Small intestine (tissue), 7 donors: ENCODE data around the gene PREB. TPM values are rescaled to one million over a fixed set of nuclear protein-coding genes. Genes with fewer than 3 reads are reported as not detected.
"Not testable (repeated sequence)": the region's sequence is repeated elsewhere in the genome, so short reads cannot be mapped to it uniquely, and the experiment has no call there.

Source experiments
- DNase-seq, 2 donors: peaks; one replicate each; pipeline versions ENCODE4 v3.0.0 to v3.0.0-alpha.2; 2013
- FAIRE-seq: peaks from 2 replicates; lab custom pipeline; 2012; peaks lifted over from hg19 to GRCh38; lab: Jason Lieb, UNC
- H3K27ac ChIP-seq, 3 donors: one replicate each; pipeline ENCODE4 v1.5.1; 2013; ENCODE audit warnings: low read length in 2 of 3, mild to moderate bottlenecking in 2 of 3, control low read depth in 1 of 3, inconsistent platforms in 1 of 3, low read depth in 1 of 3, moderate library complexity in 1 of 3
- H3K27me3 ChIP-seq, 3 donors: one replicate each; pipeline ENCODE4 v1.6.1; 2013; ENCODE audit warnings: low read length in 3 of 3, inconsistent platforms in 1 of 3; ENCODE audit not compliant: control insufficient read depth in 3 of 3, insufficient read depth in 3 of 3
- H3K36me3 ChIP-seq, 3 donors: one replicate each; pipeline ENCODE4 v1.6.1; 2013; ENCODE audit warnings: low read length in 3 of 3, inconsistent platforms in 1 of 3, low read depth in 1 of 3, mild to moderate bottlenecking in 1 of 3, moderate library complexity in 1 of 3; ENCODE audit not compliant: control insufficient read depth in 3 of 3, insufficient read depth in 2 of 3
- H3K4me1 ChIP-seq, 3 donors: one replicate each; pipeline ENCODE4 v1.6.1; 2013; ENCODE audit warnings: low read length in 2 of 3, inconsistent platforms in 1 of 3, low read depth in 1 of 3, mild to moderate bottlenecking in 1 of 3, moderate library complexity in 1 of 3; ENCODE audit not compliant: control insufficient read depth in 3 of 3, insufficient read depth in 2 of 3
- H3K4me3 ChIP-seq, 3 donors: one replicate each; pipeline ENCODE4 v1.5.1; 2013; ENCODE audit warnings: low read length in 3 of 3, control low read depth in 1 of 3, inconsistent platforms in 1 of 3, low read depth in 1 of 3, mild to moderate bottlenecking in 1 of 3, moderate library complexity in 1 of 3
- H3K9me3 ChIP-seq, 2 donors: one replicate each; pipeline ENCODE4 v1.6.1; 2013; ENCODE audit warnings: low read depth in 1 of 2, low read length in 1 of 2; ENCODE audit not compliant: control insufficient read depth in 2 of 2, insufficient read depth in 1 of 2
- WGBS, 3 donors: extraction: QIAGEN DNeasy Blood & Tissue Kit; methylation state at CpG; one replicate each; pipeline ENCODE4 v1.1.7; 2013; 5-methylcytosine and 5-hydroxymethylcytosine counted together
- polyA plus RNA-seq, 4 donors: library from polyadenylated mRNA; stranded (reverse) in 3 of 4; unstranded in 1 of 4; fragments of 200-250 nt in 3 of 4; fragments of 120-200 nt in 1 of 4; gene quantifications; one replicate each; pipeline versions ENCODE4 v1.2.1 to v1.2.3, GENCODE V29; 2013
- donor health status: healthy with polysubstance abuse.
- donor health status: control.
- donor health status: control.
- donor health status: Bipolar disorder and iron deficiency.
- donor health status: healthy.

The PREB gene
- polyA plus RNA-seq, 4 donors: 44.2 to 76.0 (median 50.7) TPM

DNA sequence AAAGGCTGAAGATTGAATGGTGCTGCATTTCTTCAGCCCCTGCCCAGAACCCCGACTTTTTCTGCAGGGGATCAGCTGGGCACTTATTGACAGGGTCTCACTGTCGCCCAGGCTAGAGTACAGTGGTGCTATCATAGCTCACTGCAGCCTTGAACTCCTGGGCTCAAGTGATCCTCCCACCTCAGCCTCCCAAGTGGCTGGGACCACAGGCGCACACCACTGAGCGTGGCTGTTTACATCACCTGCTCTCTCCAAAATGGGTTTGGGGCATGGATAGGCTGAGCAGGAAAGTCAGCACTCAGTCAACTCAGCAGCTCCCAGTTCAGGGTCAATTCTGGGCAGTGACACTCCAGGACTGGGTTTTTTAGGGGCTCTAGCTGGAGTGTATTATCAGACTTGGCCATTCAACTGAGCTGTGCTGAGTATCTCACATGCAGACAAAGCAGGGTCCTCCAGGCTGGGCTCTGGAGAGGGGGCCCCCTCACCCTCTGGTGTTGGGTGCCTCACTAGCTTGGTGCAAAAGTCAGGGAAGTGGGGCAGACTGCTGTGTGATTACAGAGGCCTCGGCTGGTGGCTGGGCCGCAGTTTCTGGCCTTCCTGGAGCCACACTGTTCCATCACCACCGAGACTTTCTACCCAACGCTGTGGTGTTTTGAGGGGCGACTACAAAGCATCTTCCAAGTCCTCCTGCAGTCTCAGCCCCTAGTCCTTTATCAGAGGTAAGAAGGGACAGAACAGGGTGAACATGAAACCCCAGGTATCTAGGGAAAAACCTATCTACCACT lies 6.4 kb downstream of the PREB start:
- no peak for DNase-seq
- H3K4me1 ChIP-seq: peaks cover under 1 to 16% (median 2%) of the 10 kb centered on the region in 3 donors
- WGBS, 3 donors: 86 to 90% (median 88%) methylated on average over 9 of the region's 9 CpGs
- FAIRE-seq: no peak
- H3K4me3 ChIP-seq: no peak overlapping the region
- H3K9me3 ChIP-seq: no peaks in the 10 kb centered on the region
- H3K27ac ChIP-seq: no peak overlapping the region
- peaks cover 9 to 43% (median 11%) of the 10 kb centered on the region in 3 donors for H3K36me3 ChIP-seq
- peaks cover 0 to 3% (median 0%) of the 10 kb centered on the region in 3 donors for H3K27me3 ChIP-seq

GRCh38 chr2:27126252-27126710 lies 8.2 kb downstream of the PREB start:
- DNase-seq (peak; percentile 60 to 63), FAIRE-seq (no peak)
- Histone ChIP-seq H3K9me3 (no peaks in the 10 kb centered on the region), H3K27me3 (peaks cover 0 to 9% (median 0%) of the 10 kb centered on the region in 3 donors), H3K4me1 (peaks cover 0 to 12% (median 0%) of the 10 kb centered on the region in 3 donors), H3K36me3 (peaks cover 5 to 25% (median 9%) of the 10 kb centered on the region in 3 donors), H3K27ac (peak overlapping the region in 1 of 3 donors; percentile 25), H3K4me3 (no peak overlapping the region)
- 17 to 48% (median 29%) methylated on average over 5 of the region's 5 CpGs for WGBS, 3 donors

DNA sequence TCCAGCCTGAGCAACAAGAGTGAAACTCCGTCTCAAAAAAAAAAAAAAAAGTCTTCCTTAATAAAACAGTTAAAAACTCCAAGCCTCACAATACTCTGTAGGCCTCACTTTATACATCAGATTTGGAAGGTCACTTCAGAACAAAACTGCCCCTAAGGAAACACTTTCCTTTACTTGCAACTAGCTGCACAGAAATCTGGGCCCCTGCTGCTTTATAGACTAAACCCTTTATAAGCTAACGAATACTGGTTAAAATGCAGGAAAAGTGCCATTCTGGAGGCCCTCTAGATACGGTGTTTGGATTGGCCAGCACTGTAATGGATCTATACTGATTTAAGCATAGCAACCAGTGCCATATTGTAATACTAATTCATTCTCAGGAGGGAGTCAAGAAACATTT lies 9.3 kb downstream of the PREB start:
- FAIRE-seq (no peak), DNase-seq (no peak)
- no peaks in the 10 kb centered on the region for H3K9me3 ChIP-seq
- peaks cover under 1 to 14% (median 2%) of the 10 kb centered on the region in 3 donors for H3K36me3 ChIP-seq
- H3K4me1 ChIP-seq: peaks cover 0 to 12% (median 0%) of the 10 kb centered on the region in 3 donors
- H3K27me3 ChIP-seq: peaks cover 0 to 14% (median 0%) of the 10 kb centered on the region in 3 donors
- H3K27ac ChIP-seq: no peak overlapping the region
- 81 to 90% (median 88%) methylated on average over 3 of the region's 3 CpGs for WGBS, 3 donors
- H3K4me3 ChIP-seq: no peak overlapping the region

DNA sequence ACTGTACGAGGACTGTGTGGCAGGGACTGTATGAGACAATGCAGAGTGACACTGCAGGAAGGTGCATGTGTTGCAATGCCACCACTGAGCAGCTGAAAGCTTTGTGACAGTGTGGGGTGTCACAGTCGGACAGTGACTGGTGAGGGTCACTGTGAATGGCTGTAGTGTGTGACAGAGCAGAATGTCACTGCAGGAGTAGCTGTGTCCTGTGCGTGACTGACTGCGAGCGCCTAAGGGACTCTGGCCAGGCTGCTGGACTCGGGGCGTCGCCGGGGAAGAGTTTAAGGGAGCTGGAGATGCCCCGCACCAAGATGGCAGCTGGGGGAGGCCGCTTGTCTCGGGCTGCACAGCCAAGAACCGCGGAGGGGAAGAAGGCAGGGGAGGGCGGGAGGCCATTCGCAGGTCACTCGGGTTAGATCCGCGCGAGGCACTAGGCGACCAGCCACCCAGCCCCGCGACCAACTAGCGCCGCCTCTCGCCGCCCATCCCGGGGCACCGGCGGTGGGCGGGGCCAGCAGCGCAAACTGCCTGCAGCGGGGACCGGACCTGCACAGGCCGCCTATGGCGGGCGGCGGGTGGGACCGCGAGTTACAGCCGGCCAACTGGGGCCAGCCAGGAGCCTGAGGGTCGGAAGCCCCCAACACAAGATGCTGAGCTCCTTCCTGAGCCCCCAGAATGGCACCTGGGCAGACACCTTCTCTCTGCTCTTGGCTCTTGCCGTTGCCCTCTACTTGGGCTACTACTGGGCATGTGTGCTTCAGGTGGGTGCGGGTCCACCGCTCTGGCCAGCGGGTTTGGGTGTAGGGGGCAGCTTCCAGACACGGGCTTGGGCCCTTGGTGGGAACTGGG lies 10.9 kb downstream of the PREB start, which contains the start of gene ABHD1:
Gene ABHD1 (plus strand): TSS at position 514 of the 849 bp plus-strand sequence. CDS start 134 bp downstream, at position 648.
- H3K27me3 ChIP-seq: peaks cover 0 to 26% (median 0%) of the 10 kb centered on the region in 3 donors
- H3K4me3 ChIP-seq: peak within 1 kb of the TSS; percentile 13 to 63 (median 60)
- no peaks in the 10 kb centered on the region for H3K36me3 ChIP-seq
- H3K27ac ChIP-seq: peak within 1 kb of the TSS in 1 of 3 donors; percentile 2
- WGBS, 3 donors: 3 to 5% (median 5%) methylated on average over 33 to 47 of the region's 47 CpGs
- DNase-seq: peak; percentile 49 to 70
- no peak for FAIRE-seq
- H3K4me1 ChIP-seq: peaks cover 0 to 15% (median 0%) of the 10 kb centered on the region in 3 donors
- H3K9me3 ChIP-seq: no peaks in the 10 kb centered on the region

- Histone ChIP-seq H3K4me3 (no peak overlapping the region), H3K27me3 (peaks cover 0 to 34% (median 3%) of the 10 kb centered on the region in 3 donors), H3K27ac (no peak overlapping the region), H3K9me3 (no peaks in the 10 kb centered on the region), H3K4me1 (peaks cover 0 to 21% (median 0%) of the 10 kb centered on the region in 3 donors), H3K36me3 (no peaks in the 10 kb centered on the region)
- no peak for DNase-seq
- 89 to 98% (median 92%) methylated on average over 7 of the region's 7 CpGs for WGBS, 3 donors
- FAIRE-seq: no peak
These were observed 11.6 kb downstream of the PREB start for GRCh38 chr2:27122791-27123190.

- H3K4me1 ChIP-seq: peaks cover 0 to 21% (median 0%) of the 10 kb centered on the region in 3 donors
- H3K27ac ChIP-seq: no peak overlapping the region
- H3K4me3 ChIP-seq: no peak overlapping the region
- DNase-seq: no peak
- 74 to 87% (median 84%) methylated on average over 2 of the region's 2 CpGs for WGBS, 3 donors
- H3K36me3 ChIP-seq: no peaks in the 10 kb centered on the region
- no peaks in the 10 kb centered on the region for H3K9me3 ChIP-seq
- no peak for FAIRE-seq
- H3K27me3 ChIP-seq: peaks cover 0 to 37% (median 6%) of the 10 kb centered on the region in 3 donors
These were observed 12.5 kb downstream of the PREB start for GRCh38 chr2:27121906-27122305.

DNA sequence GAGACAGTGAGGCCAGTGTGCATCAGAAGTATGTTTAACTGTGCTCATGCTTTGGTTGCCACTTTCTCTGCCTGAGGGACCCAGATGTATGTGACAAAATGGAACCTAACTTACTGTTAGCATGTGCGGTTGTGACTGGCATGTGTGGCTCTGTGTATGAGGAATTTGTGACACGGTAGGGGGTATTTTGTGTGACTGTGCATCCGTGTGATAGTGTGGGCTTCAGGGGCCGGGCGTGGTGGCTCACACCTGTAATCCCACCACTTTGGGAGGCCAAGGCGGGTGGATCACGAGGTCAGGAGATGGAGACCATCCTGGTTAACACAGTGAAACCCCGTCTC lies 15.1 kb downstream of the PREB start:
- not testable (repeated sequence) for H3K36me3 ChIP-seq, H3K9me3 ChIP-seq, DNase-seq, H3K27ac ChIP-seq, FAIRE-seq
- Histone ChIP-seq H3K4me1 (peaks cover 0 to 15% (median 0%) of the 10 kb centered on the region in 3 donors), H3K27me3 (peaks cover 0 to 37% (median 6%) of the 10 kb centered on the region in 3 donors), H3K4me3 (peak overlapping the region in 2 of 3 donors; percentile 6 to 42)
- 75 to 84% (median 76%) methylated on average over 8 of the region's 8 CpGs for WGBS, 3 donors
